AG09319 (cell line): ENCODE data around the gene HK1.
"Not testable (repeated sequence)": the region's sequence is repeated elsewhere in the genome, so short reads cannot be mapped to it uniquely, and the experiment has no call there.

ENCODE experiments used
- DNase-seq: peaks from one replicate; pipeline ENCODE4 v3.0.0-alpha.2; 2010; ENCODE audit warnings: low read depth; ENCODE audit errors: extremely low read depth
- TF ChIP-seq, protein P1 (sequence below): IDR thresholded peaks from 2 replicates; pipeline ENCODE4 v1.5.1; 2011; ENCODE audit warnings: low read depth, mild to moderate bottlenecking, inconsistent platforms, low read length, moderate library complexity

HK1 gene

DNA sequence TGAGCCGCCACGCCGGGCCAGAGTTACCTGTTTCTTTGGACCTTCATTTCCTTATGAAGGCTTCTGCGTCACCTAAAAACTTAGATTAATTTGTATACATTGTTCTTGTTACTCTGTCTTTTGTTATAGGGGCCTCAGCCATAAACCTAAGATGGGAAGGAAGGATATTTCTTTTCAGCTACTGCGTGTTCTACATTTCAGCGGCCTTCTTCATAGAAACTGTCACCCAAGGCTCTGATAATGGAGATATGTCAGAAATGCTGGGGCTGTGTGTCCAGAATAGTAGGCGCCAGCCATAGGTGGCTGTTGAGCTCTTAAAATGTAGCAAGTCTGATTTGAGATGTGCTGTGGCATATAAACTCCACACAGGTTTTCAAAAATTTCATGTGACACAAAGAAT, 52.9 kb downstream of the HK1 start:
- DNase-seq, result no peak
- TF ChIP-seq, protein P1, sequence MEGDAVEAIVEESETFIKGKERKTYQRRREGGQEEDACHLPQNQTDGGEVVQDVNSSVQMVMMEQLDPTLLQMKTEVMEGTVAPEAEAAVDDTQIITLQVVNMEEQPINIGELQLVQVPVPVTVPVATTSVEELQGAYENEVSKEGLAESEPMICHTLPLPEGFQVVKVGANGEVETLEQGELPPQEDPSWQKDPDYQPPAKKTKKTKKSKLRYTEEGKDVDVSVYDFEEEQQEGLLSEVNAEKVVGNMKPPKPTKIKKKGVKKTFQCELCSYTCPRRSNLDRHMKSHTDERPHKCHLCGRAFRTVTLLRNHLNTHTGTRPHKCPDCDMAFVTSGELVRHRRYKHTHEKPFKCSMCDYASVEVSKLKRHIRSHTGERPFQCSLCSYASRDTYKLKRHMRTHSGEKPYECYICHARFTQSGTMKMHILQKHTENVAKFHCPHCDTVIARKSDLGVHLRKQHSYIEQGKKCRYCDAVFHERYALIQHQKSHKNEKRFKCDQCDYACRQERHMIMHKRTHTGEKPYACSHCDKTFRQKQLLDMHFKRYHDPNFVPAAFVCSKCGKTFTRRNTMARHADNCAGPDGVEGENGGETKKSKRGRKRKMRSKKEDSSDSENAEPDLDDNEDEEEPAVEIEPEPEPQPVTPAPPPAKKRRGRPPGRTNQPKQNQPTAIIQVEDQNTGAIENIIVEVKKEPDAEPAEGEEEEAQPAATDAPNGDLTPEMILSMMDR, result no peak

DNA sequence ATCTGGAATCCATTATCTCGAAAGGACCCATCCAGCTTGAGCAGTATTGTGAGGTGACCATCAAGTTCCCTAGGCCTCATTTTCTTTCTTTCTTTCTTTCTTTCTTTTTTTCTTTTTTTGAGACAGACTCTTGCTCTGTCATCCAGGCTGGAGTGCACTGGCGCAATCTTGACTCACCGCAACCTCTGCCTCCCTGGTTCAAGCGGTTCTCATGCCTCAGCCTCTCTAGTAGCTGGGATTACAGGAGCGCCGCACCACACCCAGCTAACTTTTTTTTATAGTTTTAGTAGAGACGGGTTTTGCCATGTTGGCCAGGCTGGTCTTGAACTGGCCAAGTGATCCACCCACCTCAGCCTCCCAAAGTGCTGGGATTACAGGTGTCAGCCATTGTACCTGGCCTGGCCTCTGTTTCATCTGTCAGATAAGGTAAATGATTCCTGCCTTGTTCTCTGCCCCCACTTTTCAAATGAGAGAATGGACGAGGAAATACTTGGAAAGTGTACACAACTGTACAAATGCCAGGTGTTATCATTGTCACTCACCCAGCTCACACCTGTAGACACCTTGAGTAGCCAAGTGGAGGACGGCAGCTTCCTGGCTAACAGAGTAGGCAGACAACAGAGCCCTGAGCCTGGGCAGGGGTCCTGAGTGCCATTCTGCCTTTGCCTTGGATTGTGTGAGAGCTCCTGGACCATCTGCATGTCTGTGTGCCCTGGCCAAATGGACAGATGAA, 54.1 kb downstream of the HK1 start:
- TF ChIP-seq, protein P1, result no peak
- no peak for DNase-seq

DNA sequence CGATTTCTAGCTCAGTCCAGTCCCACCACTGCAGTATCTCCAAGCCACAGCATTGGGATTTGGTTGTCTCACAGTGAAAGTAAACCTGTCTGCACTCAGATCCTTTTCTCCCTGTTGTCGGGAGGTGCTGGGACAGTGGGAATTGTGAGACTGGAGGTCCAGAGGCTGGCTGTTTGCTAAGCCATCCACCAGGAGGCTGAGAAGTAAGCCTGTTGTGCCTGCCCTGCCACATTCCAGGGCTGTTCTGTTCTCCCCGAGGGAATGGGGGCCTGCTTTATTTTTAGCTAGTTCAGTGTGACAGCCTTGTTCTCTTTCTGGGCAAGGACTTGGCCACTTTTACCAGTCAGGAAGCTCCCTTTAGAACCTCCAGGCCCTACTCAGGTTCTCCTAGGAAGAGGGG, 54.9 kb downstream of the HK1 start:
- TF ChIP-seq, protein P1, result peak; percentile 11
- DNase-seq, result no peak

DNA sequence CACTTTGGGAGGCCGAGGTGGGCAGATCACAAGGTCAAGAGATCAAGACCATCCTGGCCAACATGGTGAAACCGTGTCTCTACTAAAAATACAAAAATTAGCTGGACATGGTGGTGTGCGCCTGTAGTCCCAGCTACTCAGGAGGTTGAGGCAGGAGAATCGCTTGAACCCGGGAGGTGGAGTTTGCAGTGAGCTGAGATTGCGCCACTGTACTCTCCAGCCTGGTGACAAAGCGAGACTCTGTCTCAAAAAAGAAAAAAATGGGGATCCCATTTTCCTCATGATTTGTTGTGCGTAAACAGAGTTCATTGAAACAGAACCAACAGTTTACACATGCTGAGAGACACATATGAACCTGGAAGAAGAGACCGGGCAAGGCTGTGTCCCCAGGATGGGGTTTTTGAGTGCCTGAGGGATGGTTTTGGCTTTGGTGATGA, 55.6 kb downstream of the HK1 start:
- DNase-seq, result not testable (repeated sequence)

DNA sequence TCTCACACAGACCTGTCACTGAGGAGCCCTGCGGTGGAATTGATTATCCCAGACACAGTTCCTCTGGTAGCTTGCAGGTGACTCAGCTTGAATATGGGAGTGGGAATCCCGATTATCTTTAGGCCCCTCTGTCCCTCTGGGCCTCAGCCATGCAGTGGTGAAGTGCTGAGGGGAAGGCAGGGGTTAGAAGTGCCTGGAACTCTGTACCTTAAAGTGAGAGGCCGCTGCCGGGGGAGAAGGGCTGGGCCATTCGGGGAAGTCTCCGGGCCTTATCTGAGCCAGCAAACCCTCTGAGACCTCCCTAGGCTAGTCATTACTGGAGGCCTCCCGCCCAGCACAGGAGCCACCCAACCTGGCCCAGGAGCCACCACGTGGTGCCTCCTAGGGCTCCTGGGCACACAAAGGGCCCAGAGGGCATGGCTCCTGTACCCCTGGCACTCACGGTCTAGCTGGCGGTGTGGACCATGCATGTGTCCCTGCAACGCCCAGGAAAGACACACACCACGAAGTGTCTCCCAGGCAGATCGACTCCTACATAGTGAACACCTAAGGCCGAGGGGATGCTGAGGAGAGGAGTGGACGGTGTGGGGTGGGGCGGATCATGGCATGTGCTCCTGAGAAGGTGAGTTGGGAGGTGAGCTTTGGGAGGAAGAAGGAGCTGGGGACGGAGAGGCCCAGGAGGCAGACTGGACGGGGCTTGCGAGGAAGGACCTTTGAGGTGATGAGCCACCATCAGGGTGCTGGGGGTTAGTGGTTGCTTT, 56.2 kb downstream of the HK1 start:
- TF ChIP-seq, protein P1, result no peak
- no peak for DNase-seq

DNA sequence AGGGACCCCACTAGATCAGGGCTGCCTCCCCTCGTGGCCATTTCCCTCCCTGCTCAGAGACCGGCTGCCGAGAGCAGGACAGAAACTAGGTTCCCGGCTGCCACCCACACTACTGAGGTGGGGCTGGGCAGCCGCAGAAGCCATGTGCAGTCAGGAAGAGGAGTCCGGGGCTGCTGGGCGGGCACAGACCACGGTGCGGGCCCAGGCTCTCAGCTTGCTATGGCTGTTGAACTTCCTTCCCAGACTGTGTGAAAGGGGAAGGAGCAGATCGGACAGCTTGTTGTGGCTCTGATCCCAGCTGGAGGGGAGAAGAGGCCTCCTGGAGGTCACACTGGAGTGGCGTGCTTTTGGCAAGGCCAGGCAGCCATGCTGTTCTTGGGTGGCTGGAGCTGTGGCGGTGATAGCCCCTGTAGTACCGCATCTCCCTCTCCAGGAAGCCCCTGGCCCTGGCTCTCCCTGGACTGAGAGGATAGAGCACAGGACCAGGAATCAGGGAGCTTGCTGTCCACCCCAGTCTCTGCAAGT, 56.8 kb downstream of the HK1 start:
- TF ChIP-seq, protein P1, result no peak
- DNase-seq, result no peak

DNA sequence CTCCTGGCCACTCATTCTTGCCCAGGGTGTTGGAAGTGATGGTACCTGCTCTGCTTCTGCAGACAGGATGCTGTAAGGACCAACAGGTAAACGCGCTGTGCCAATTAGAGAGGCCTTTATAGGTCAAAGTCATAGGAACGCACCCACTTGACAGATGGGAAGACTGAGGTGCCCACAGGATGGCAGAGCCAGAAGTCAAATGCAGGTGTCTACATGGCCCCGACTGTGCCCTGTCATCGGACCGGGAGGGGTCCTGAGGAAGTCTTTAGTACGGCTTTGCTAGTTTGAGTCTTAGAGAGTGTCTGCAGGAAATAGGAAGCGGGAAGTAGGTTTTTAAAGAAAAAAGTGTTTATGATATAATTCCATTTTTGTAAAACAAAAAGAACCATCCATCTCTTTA, 57.3 kb downstream of the HK1 start:
- TF ChIP-seq, protein P1, result no peak
- no peak for DNase-seq
